ENCODE data around the gene SLC12A7.
A peak's percentile ranks its signal among the peaks of the same experiment; 100 is the strongest.
"Not testable (repeated sequence)": the region's sequence is repeated elsewhere in the genome, so short reads cannot be mapped to it uniquely, and the experiment has no call there.

Gene SLC12A7

GRCh38 chr5:1029282-1029944, 82.5 kb downstream of the SLC12A7 start:
- H3K9me3 ChIP-seq: no peaks in the 10 kb centered on the region
- no peak for TF ChIP-seq CTCF (IDR thresholded peaks at IDR 0.05; ENCODE audit: low read depth, low read length)

GRCh38 chr5:1028481-1029281, 83.2 kb downstream of the SLC12A7 start:
- TF ChIP-seq CTCF (IDR thresholded peaks at IDR 0.05; ENCODE audit: low read depth, low read length): no peak
- no peaks in the 10 kb centered on the region for H3K36me3 ChIP-seq
- DNase-seq: peak; percentile 7
- H3K9me3 ChIP-seq: no peaks in the 10 kb centered on the region
- H3K4me1 ChIP-seq: no peaks in the 10 kb centered on the region
- H3K27me3 ChIP-seq: no peaks in the 10 kb centered on the region
- no peak overlapping the region for H3K4me3 ChIP-seq (ENCODE audit: low read depth, low read length)

More at GRCh38 chr5:1029282-1029944, 82.5 kb downstream of the SLC12A7 start:
- no peak overlapping the region for H3K4me3 ChIP-seq (ENCODE audit: low read depth, low read length)
- no peaks in the 10 kb centered on the region for H3K4me1 ChIP-seq
- no peak for DNase-seq
- H3K27me3 ChIP-seq: no peaks in the 10 kb centered on the region
- H3K36me3 ChIP-seq: no peaks in the 10 kb centered on the region

GRCh38 chr5:1027631-1028441, 84.0 kb downstream of the SLC12A7 start:
- no peak for TF ChIP-seq CTCF (IDR thresholded peaks at IDR 0.05; ENCODE audit: low read depth, low read length)
- Histone ChIP-seq H3K4me3 (ENCODE audit: low read depth, low read length) (no peak overlapping the region), H3K4me1 (no peaks in the 10 kb centered on the region), H3K9me3 (no peaks in the 10 kb centered on the region), H3K27me3 (no peaks in the 10 kb centered on the region), H3K36me3 (no peaks in the 10 kb centered on the region)
- DNase-seq: peak; percentile 8

GRCh38 chr5:1026700-1027621, 84.9 kb downstream of the SLC12A7 start:
- no peaks in the 10 kb centered on the region for H3K27me3 ChIP-seq
- H3K36me3 ChIP-seq: no peaks in the 10 kb centered on the region
- DNase-seq: peak; percentile 8
- no peaks in the 10 kb centered on the region for H3K4me1 ChIP-seq
- TF ChIP-seq CTCF (IDR thresholded peaks at IDR 0.05; ENCODE audit: low read depth, low read length): no peak
- H3K4me3 ChIP-seq (ENCODE audit: low read depth, low read length): no peak overlapping the region
- no peaks in the 10 kb centered on the region for H3K9me3 ChIP-seq

GRCh38 chr5:1021969-1022336, 89.9 kb downstream of the SLC12A7 start:
- not testable (repeated sequence) for H3K4me3 ChIP-seq (ENCODE audit: low read depth, low read length); H3K4me1 ChIP-seq; H3K9me3 ChIP-seq; DNase-seq; H3K36me3 ChIP-seq; H3K27me3 ChIP-seq

All from BE2C (cell line).